Tibial nerve (tissue), 4 donors: ENCODE measurements around the gene ADGRG6. TPM values are rescaled to one million over a fixed set of nuclear protein-coding genes. Genes with fewer than 3 reads are reported as not detected.

ENCODE experiments used
- DNase-seq, 2 donors: peaks; one replicate each; pipeline ENCODE4 v3.0.0-alpha.2; 2019; ENCODE audit warnings: low spot score in 2 of 2
- H3K27ac ChIP-seq, 4 donors: fragments of 200-600 bp; sonication (generic) in 3 of 4; one replicate each; pipeline ENCODE4 v1.5.1; 2017 to 2019; ENCODE audit warnings: mild to moderate bottlenecking in 1 of 4
- H3K27me3 ChIP-seq, 2 donors: fragments of 200-600 bp; sonication (generic) in 1 of 2; one replicate each; pipeline versions ENCODE4 v1.5.1 to v1.6.0; 2017 to 2019
- H3K36me3 ChIP-seq, 3 donors: fragments of 200-600 bp; sonication (generic); one replicate each; pipeline ENCODE4 v1.5.1; 2018 to 2019
- H3K4me1 ChIP-seq, 4 donors: fragments of 200-600 bp; sonication (generic) in 3 of 4; one replicate each; pipeline ENCODE4 v1.5.1; 2017 to 2019
- H3K4me3 ChIP-seq, 4 donors: fragments of 200-600 bp; sonication (generic) in 3 of 4; one replicate each; pipeline ENCODE4 v1.5.1; 2017 to 2019; ENCODE audit warnings: mild to moderate bottlenecking in 1 of 4, moderate library complexity in 1 of 4
- H3K9me3 ChIP-seq, 4 donors: fragments of 200-600 bp; sonication (generic) in 3 of 4; one replicate each; pipeline ENCODE4 v1.5.1; 2017 to 2019
- CTCF ChIP-seq, 5 experiments: fragments of 200-600 bp in 3 of 5; fragments of 450-650 bp in 2 of 5; sonication (generic) in 3 of 5; IDR thresholded peaks; one replicate each; pipeline ENCODE4 v1.5.1; 2016 to 2019; ENCODE audit warnings: antibody characterized with exemption in 5 of 5, mild to moderate bottlenecking in 3 of 5, moderate library complexity in 2 of 5
- EP300 ChIP-seq, 2 donors: sonication (generic); formaldehyde crosslinking; IDR thresholded peaks; one replicate each; pipeline ENCODE4 v1.6.1; 2017; ENCODE audit warnings: antibody characterized with exemption in 2 of 2, mild to moderate bottlenecking in 1 of 2
- POLR2A ChIP-seq, 2 donors: fragments of 450-650 bp; IDR thresholded peaks; one replicate each; pipeline ENCODE4 v1.6.1; 2017; ENCODE audit warnings: antibody characterized with exemption in 2 of 2, mild to moderate bottlenecking in 2 of 2, moderate library complexity in 2 of 2
- WGBS, 2 donors: methylation state at CpG; one replicate each; pipeline ENCODE4 v1.1.5; 2018; 5-methylcytosine and 5-hydroxymethylcytosine counted together
- total RNA-seq, 4 donors: library from RNA; depleted of rRNA; stranded (reverse); fragments of >200 nt; gene quantifications; one replicate each; pipeline ENCODE4 v1.1.0, GENCODE V29; 2016

ADGRG6 gene
- total RNA-seq, 4 donors from 2014 or later = 35.4 to 59.9 (median 39.1) TPM

GRCh38 chr6:142463988-142464387, 162.2 kb downstream of the ADGRG6 start:
- WGBS, 2 donors = 89 to 93% methylated on average over 6 of the region's 6 CpGs
- peaks cover 0 to 7% (median 0%) of the 10 kb centered on the region in 4 donors for H3K9me3 ChIP-seq
- no peak overlapping the region for H3K27ac ChIP-seq
- H3K4me1 ChIP-seq = no peaks in the 10 kb centered on the region
- no peak for TF ChIP-seq CTCF (IDR thresholded peaks at IDR 0.05)
- no peak for TF ChIP-seq EP300 (IDR thresholded peaks at IDR 0.05)
- no peak for TF ChIP-seq POLR2A (IDR thresholded peaks at IDR 0.05)
- DNase-seq = no peak
- no peak overlapping the region for H3K4me3 ChIP-seq
- peaks cover 0 to 6% of the 10 kb centered on the region in 2 donors for H3K27me3 ChIP-seq
- no peaks in the 10 kb centered on the region for H3K36me3 ChIP-seq

GRCh38 chr6:142469220-142469619, 167.4 kb downstream of the ADGRG6 start:
- Histone ChIP-seq H3K27ac (no peak overlapping the region), H3K4me1 (no peaks in the 10 kb centered on the region), H3K4me3 (no peak overlapping the region), H3K27me3 (peaks cover 0 to 6% of the 10 kb centered on the region in 2 donors), H3K36me3 (no peaks in the 10 kb centered on the region), H3K9me3 (peaks cover 0 to 8% (median 0%) of the 10 kb centered on the region in 4 donors)
- DNase-seq = no peak
- no peak for TF ChIP-seq CTCF (IDR thresholded peaks at IDR 0.05)
- no peak for TF ChIP-seq EP300 (IDR thresholded peaks at IDR 0.05)
- TF ChIP-seq POLR2A (IDR thresholded peaks at IDR 0.05) = no peak
- 95 to 97% methylated on average over 1 of the region's 1 CpG for WGBS, 2 donors

GRCh38 chr6:142470421-142470820, 168.6 kb downstream of the ADGRG6 start:
- no peak for DNase-seq
- peaks cover 0 to 10% (median 0%) of the 10 kb centered on the region in 4 donors for H3K4me1 ChIP-seq
- peaks cover 0 to 6% of the 10 kb centered on the region in 2 donors for H3K27me3 ChIP-seq
- H3K9me3 ChIP-seq = peaks cover 0 to 8% (median 0%) of the 10 kb centered on the region in 4 donors
- no peak overlapping the region for H3K4me3 ChIP-seq
- H3K27ac ChIP-seq = no peak overlapping the region
- TF ChIP-seq CTCF (IDR thresholded peaks at IDR 0.05) (no peak), EP300 (IDR thresholded peaks at IDR 0.05) (no peak), POLR2A (IDR thresholded peaks at IDR 0.05) (no peak)
- no peaks in the 10 kb centered on the region for H3K36me3 ChIP-seq
- WGBS, 2 donors = 76 to 77% methylated on average over 1 of the region's 1 CpG

GRCh38 chr6:142474531-142475289, 172.9 kb downstream of the ADGRG6 start:
- Histone ChIP-seq H3K27me3 (no peaks in the 10 kb centered on the region), H3K4me3 (no peak overlapping the region), H3K36me3 (no peaks in the 10 kb centered on the region), H3K4me1 (peaks cover 0 to 10% (median 0%) of the 10 kb centered on the region in 4 donors), H3K27ac (no peak overlapping the region), H3K9me3 (no peaks in the 10 kb centered on the region)
- peak in 1 of 2 donors; percentile 15 for DNase-seq
- no peak for TF ChIP-seq POLR2A (IDR thresholded peaks at IDR 0.05)
- TF ChIP-seq CTCF (IDR thresholded peaks at IDR 0.05) = peak; percentile 69 to 80 (median 77)
- 3% methylated on average over 13 of the region's 13 CpGs for WGBS, 2 donors

GRCh38 chr6:142476452-142476851, 174.6 kb downstream of the ADGRG6 start:
- Histone ChIP-seq H3K27ac (no peak overlapping the region), H3K9me3 (no peaks in the 10 kb centered on the region), H3K4me1 (peaks cover 0 to 10% (median 0%) of the 10 kb centered on the region in 4 donors), H3K4me3 (no peak overlapping the region), H3K36me3 (no peaks in the 10 kb centered on the region), H3K27me3 (no peaks in the 10 kb centered on the region)
- no peak for DNase-seq
- TF ChIP-seq EP300 (IDR thresholded peaks at IDR 0.05) (no peak), CTCF (IDR thresholded peaks at IDR 0.05) (no peak), POLR2A (IDR thresholded peaks at IDR 0.05) (no peak)
- 63 to 67% methylated on average over 2 of the region's 2 CpGs for WGBS, 2 donors
